ENCODE results near the gene EHMT2. TPM values are rescaled to one million over a fixed set of nuclear protein-coding genes. Genes with fewer than 3 reads are reported as not detected.

EHMT2 gene
- total and polyA plus RNA-seq, 2 of the 13 experiments (the other 11 are each of a cell fraction or from before 2014, with no cell fraction given) = 55.2 to 69.2 TPM

- TF ChIP-seq SRSF4 (IDR thresholded peaks at IDR 0.05; ENCODE audit: low read depth, low read length, poor library complexity, severe bottlenecking) = no peak
- TF ChIP-seq SNRNP70 (IDR thresholded peaks at IDR 0.05; ENCODE audit: low read depth, low read length) = no peak
- TF ChIP-seq TP53 (CRISPR knock-in tag; conservative IDR thresholded peaks at IDR 0.05) = no peak
- TF ChIP-seq NONO (IDR thresholded peaks at IDR 0.05) = no peak
- TF ChIP-seq NONO (CRISPR knock-in tag; conservative IDR thresholded peaks at IDR 0.05) = peak; percentile 94
- peak; percentile 87 for TF ChIP-seq CBX1 (IDR thresholded peaks at IDR 0.05; ENCODE audit: low read depth)
- TF ChIP-seq ZNF605 (CRISPR knock-in tag; IDR thresholded peaks at IDR 0.05) = peak; percentile 90
- TF ChIP-seq BRF2 (CRISPR knock-in tag; IDR thresholded peaks at IDR 0.05) = 0 out of 2 replicates have a peak, but pooled peaks have one; percentile 26
- TF ChIP-seq HOXA3 (CRISPR knock-in tag; IDR thresholded peaks at IDR 0.05) = peak; percentile 82
- peak in 1 of 2 experiments; percentile 36; a peak in 1 of 4 replicates for TF ChIP-seq NR2F1 (CRISPR knock-in tag; IDR thresholded peaks at IDR 0.05)
- TF ChIP-seq MXD3 (CRISPR knock-in tag; IDR thresholded peaks at IDR 0.05) = 0 out of 2 replicates have a peak, but pooled peaks have one; percentile 29
- 0 out of 2 replicates have a peak, but pooled peaks have one; percentile 16 for TF ChIP-seq JUN (CRISPR knock-in tag; IDR thresholded peaks at IDR 0.05)
- peak; percentile 49; the same call in 1 of the 2 replicates for TF ChIP-seq ZSCAN25 (CRISPR knock-in tag; IDR thresholded peaks at IDR 0.05)
- TF ChIP-seq CENPX (CRISPR knock-in tag; IDR thresholded peaks at IDR 0.05) = no peak
- TF ChIP-seq SRY (CRISPR knock-in tag; IDR thresholded peaks at IDR 0.05) = peak; percentile 81
- TF ChIP-seq GABPA (IDR thresholded peaks at IDR 0.05; ENCODE audit: low read depth, low read length) = peak; percentile 32; the same call in 1 of the 2 replicates
- peak; percentile 75 for TF ChIP-seq GABPA (CRISPR knock-in tag; IDR thresholded peaks at IDR 0.05; ENCODE audit: low read depth)
- peak; percentile 77 for TF ChIP-seq HNRNPLL (IDR thresholded peaks at IDR 0.05; ENCODE audit: low read depth, low read length, poor library complexity, severe bottlenecking)
- no peak for TF ChIP-seq TIGD3 (CRISPR knock-in tag; IDR thresholded peaks at IDR 0.05; ENCODE audit: borderline replicate concordance)
- peak; percentile 92 for TF ChIP-seq RBFOX2 (IDR thresholded peaks at IDR 0.05; ENCODE audit: low read depth, low read length)
- peak; percentile 55 for TF ChIP-seq TAF1 (CRISPR knock-in tag; IDR thresholded peaks at IDR 0.05)
- TF ChIP-seq SOX13 (IDR thresholded peaks at IDR 0.05) = no peak
- peak in 1 of 2 experiments; percentile 15; a peak in 1 of 4 replicates for TF ChIP-seq SOX13 (CRISPR knock-in tag; conservative IDR thresholded peaks at IDR 0.05 in 1 of 2, IDR thresholded peaks at IDR 0.05 in 1 of 2)
- peak; percentile 60; the same call in 1 of the 2 replicates for TF ChIP-seq REXO4 (CRISPR knock-in tag; IDR thresholded peaks at IDR 0.05; ENCODE audit: borderline replicate concordance)
- peak; percentile 69 for TF ChIP-seq MYC (CRISPR knock-in tag; IDR thresholded peaks at IDR 0.05; ENCODE audit: borderline replicate concordance)
- no peak for TF ChIP-seq HIVEP1 (CRISPR knock-in tag; IDR thresholded peaks at IDR 0.05)
- 0 out of 2 replicates have a peak, but pooled peaks have one; percentile 10 for TF ChIP-seq ZNF724P (CRISPR knock-in tag; IDR thresholded peaks at IDR 0.05; ENCODE audit: borderline replicate concordance)
- peak; percentile 88 for TF ChIP-seq RAD21 (CRISPR knock-in tag; IDR thresholded peaks at IDR 0.05)
- TF ChIP-seq SMC3 (IDR thresholded peaks at IDR 0.05; ENCODE audit: low read length) = peak; percentile 14; the same call in 1 of the 2 replicates
Observed at GRCh38 chr6:31901953-31902643, 4.6 kb upstream of the EHMT2 start, which contains the start of gene ZBTB12 (continued).

Data from HepG2 (cell line).